OCI-LY7 (cell line): ENCODE measurements around the gene RAB10.

Experiments
- CTCF ChIP-seq: fragments of 200-600 bp; sonication (generic); conservative IDR thresholded peaks from 2 replicates; pipeline ENCODE4 v1.5.1; 2014; ENCODE audit warnings: mild to moderate bottlenecking, antibody characterized with exemption, low read length, moderate library complexity, mixed read lengths
- EZH2phosphoT487 ChIP-seq: fragments of 200-600 bp; sonication (generic); IDR thresholded peaks from 2 replicates; pipeline ENCODE4 v1.6.1; 2018; ENCODE audit warnings: low read depth, borderline replicate concordance, mild to moderate bottlenecking, mixed run types, antibody characterized with exemption, low read length, moderate library complexity, mixed read lengths

- no peak for TF ChIP-seq EZH2phosphoT487
- TF ChIP-seq CTCF, result no peak
Measured at GRCh38 chr2:26054598-26055348, 20.9 kb downstream of the RAB10 start.
